Panc1 (cell line): ENCODE measurements around the gene TP53AIP1. TPM values are rescaled to one million over a fixed set of nuclear protein-coding genes. Genes with fewer than 3 reads are reported as not detected.

Experiments used
- ATAC-seq: fragments of 200-7000 bp; cut with Tn5 transposase; 2 replicates; pipeline ENCODE4 v1.9.1; 2020; ENCODE audit warnings: mild to moderate bottlenecking, moderate library complexity
- BruUV-seq: library from RNA; stranded (reverse); fragments of 400-500 nt; replicated peaks from 2 replicates; lab custom pipeline; 2021; lab: Mats Ljungman, UMichigan
- CTCF ChIA-PET: fragments of 300-600 bp; sonication (Branson Sonifier 250); formaldehyde crosslinking; loops from one replicate; lab custom pipeline; 2022; ENCODE audit warnings: antibody characterized with exemption; lab: Charles Lee
- POLR2A ChIA-PET: fragments of 300-600 bp; sonication (Branson Sonifier 250); formaldehyde crosslinking; loops from one replicate; lab custom pipeline; 2022; ENCODE audit warnings: antibody characterized with exemption; lab: Charles Lee
- DNase-seq: peaks from one replicate; pipeline ENCODE4 v3.0.0-alpha.2; 2010; ENCODE audit warnings: low read depth, low spot score
- H3K27ac ChIP-seq: 2 replicates; pipeline ENCODE4 v1.5.1; 2011; ENCODE audit warnings: mild to moderate bottlenecking, low read length, inconsistent platforms
- H3K27me3 ChIP-seq: fragments of 200-500 bp; sonication (Bioruptor generic); 2 replicates; pipeline ENCODE4 v1.6.0; 2014; ENCODE audit warnings: low read length, inconsistent platforms; ENCODE audit not compliant: control insufficient read depth, insufficient read depth
- H3K36me3 ChIP-seq: fragments of 200-500 bp; sonication (Bioruptor generic); 2 replicates; pipeline ENCODE4 v1.5.1; 2014; ENCODE audit warnings: inconsistent platforms, mild to moderate bottlenecking, low read length, moderate library complexity; ENCODE audit not compliant: control insufficient read depth, insufficient read depth
- H3K4me1 ChIP-seq: 2 replicates; pipeline ENCODE4 v1.5.1; 2011; ENCODE audit warnings: inconsistent platforms, mild to moderate bottlenecking, low read length, moderate library complexity; ENCODE audit not compliant: control insufficient read depth, insufficient read depth
- H3K4me3 ChIP-seq, 2 experiments: 2 replicates each; pipeline ENCODE4 v1.5.1; 2011 to 2012; ENCODE audit warnings: low read depth in 2 of 2, low read length in 2 of 2, mild to moderate bottlenecking in 2 of 2, inconsistent platforms in 1 of 2, moderate library complexity in 1 of 2
- H3K9me3 ChIP-seq: fragments of 200-500 bp; sonication (Bioruptor generic); 2 replicates; pipeline ENCODE4 v1.5.1; 2014; ENCODE audit warnings: low read depth, mild to moderate bottlenecking, inconsistent platforms, low read length, moderate library complexity; ENCODE audit not compliant: control insufficient read depth, insufficient read depth
- POLR2AphosphoS5 ChIP-seq: IDR thresholded peaks from 2 replicates; pipeline ENCODE4 v1.6.1; 2012; ENCODE audit warnings: mild to moderate bottlenecking, low read depth, low read length, moderate library complexity
- REST ChIP-seq, 2 experiments: IDR thresholded peaks; 2 replicates each; pipeline ENCODE4 v1.6.1; 2011 to 2012; ENCODE audit warnings: low read depth in 2 of 2, control low read depth in 1 of 2, low read length in 1 of 2, mild to moderate bottlenecking in 1 of 2, moderate library complexity in 1 of 2; ENCODE audit not compliant: insufficient read depth in 1 of 2
- SIN3A ChIP-seq: IDR thresholded peaks from 2 replicates; pipeline ENCODE4 v1.6.1; 2012; ENCODE audit warnings: low read depth, mild to moderate bottlenecking, low read length, moderate library complexity, borderline replicate concordance; ENCODE audit not compliant: insufficient read depth
- TCF7L2 ChIP-seq: IDR thresholded peaks from 2 replicates; pipeline ENCODE4 v1.6.1; 2011; ENCODE audit warnings: mild to moderate bottlenecking, low read depth, low read length, inconsistent platforms
- in situ Hi-C: cut with HindIII; loops from 2 replicates; pipeline ENCODE4 v1.10.0; 2016; ENCODE audit warnings: low sequenced_read_pairs, low pct_unique_long_range_greater_than_20kb
- intact Hi-C: fragments of 100-400 bp; cut with micrococcal nuclease; formaldehyde crosslinking; loops from one replicate; pipeline ENCODE4 v1.10.0; 2022; ENCODE audit not compliant: unreplicated experiment
- total RNA-seq: library from RNA; stranded (reverse); gene quantifications from one replicate; pipeline ENCODE4 v1.2.1, GENCODE V29; 2021; ENCODE audit not compliant: unreplicated experiment
- TF ChIP-seq, protein P1 (sequence below): fragments of 450-650 bp; IDR thresholded peaks from 2 replicates; pipeline ENCODE4 v1.5.1; 2017; ENCODE audit warnings: mild to moderate bottlenecking

The TP53AIP1 gene
- total RNA-seq, 1 experiment from 2014 or later, result 0.08 TPM

GRCh38 chr11:128929468-128929867 lies 13.2 kb downstream of the TP53AIP1 start:
- Histone ChIP-seq H3K36me3 (no peaks in the 10 kb centered on the region), H3K27ac (no peak overlapping the region), H3K9me3 (no peaks in the 10 kb centered on the region), H3K4me1 (no peaks in the 10 kb centered on the region), H3K4me3 (no peak overlapping the region), H3K27me3 (0 out of 2 replicates have a peak, but pooled peaks cover 6% of the 10 kb centered on the region)
- no TSS peak for BruUV-seq
- no peak for DNase-seq
- in situ Hi-C loops (no loop called here), intact Hi-C loops (no loop called here)
- no peak for TF ChIP-seq SIN3A
- TF ChIP-seq TCF7L2, result no peak
- TF ChIP-seq, protein P1, sequence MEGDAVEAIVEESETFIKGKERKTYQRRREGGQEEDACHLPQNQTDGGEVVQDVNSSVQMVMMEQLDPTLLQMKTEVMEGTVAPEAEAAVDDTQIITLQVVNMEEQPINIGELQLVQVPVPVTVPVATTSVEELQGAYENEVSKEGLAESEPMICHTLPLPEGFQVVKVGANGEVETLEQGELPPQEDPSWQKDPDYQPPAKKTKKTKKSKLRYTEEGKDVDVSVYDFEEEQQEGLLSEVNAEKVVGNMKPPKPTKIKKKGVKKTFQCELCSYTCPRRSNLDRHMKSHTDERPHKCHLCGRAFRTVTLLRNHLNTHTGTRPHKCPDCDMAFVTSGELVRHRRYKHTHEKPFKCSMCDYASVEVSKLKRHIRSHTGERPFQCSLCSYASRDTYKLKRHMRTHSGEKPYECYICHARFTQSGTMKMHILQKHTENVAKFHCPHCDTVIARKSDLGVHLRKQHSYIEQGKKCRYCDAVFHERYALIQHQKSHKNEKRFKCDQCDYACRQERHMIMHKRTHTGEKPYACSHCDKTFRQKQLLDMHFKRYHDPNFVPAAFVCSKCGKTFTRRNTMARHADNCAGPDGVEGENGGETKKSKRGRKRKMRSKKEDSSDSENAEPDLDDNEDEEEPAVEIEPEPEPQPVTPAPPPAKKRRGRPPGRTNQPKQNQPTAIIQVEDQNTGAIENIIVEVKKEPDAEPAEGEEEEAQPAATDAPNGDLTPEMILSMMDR, result no peak
- TF ChIP-seq REST (IDR thresholded peaks at IDR 0.05; ENCODE audit: insufficient read depth in 1 of 2, low read depth in 2 of 2, low read length in 1 of 2), result no peak
- TF ChIP-seq POLR2AphosphoS5, result no peak
- CTCF ChIA-PET, result interaction anchor here (2.1 kb wide), 1 partner anchor 44 kb away, joined by 9 read pairs; no protein-coding TSS in a partner anchor
- ATAC-seq, result no peak
- POLR2A ChIA-PET, result interaction anchor here (0.7 kb wide), 1 partner anchor 119 kb away, joined by 4 read pairs; no protein-coding TSS in a partner anchor

GRCh38 chr11:128928400-128928799 lies 14.3 kb downstream of the TP53AIP1 start:
- in situ Hi-C loops, result no loop called here
- no peak for DNase-seq
- Histone ChIP-seq H3K4me1 (no peaks in the 10 kb centered on the region), H3K9me3 (no peaks in the 10 kb centered on the region), H3K4me3 (no peak overlapping the region; a peak in 1 of 4 replicates), H3K27me3 (0 out of 2 replicates have a peak, but pooled peaks cover 6% of the 10 kb centered on the region), H3K27ac (no peak overlapping the region), H3K36me3 (no peaks in the 10 kb centered on the region)
- no peak for TF ChIP-seq TCF7L2
- CTCF ChIA-PET, result interaction anchor here (2.1 kb wide), 1 partner anchor 43 kb away, joined by 9 read pairs; no protein-coding TSS in a partner anchor
- no TSS peak for BruUV-seq
- POLR2A ChIA-PET, result interaction anchor here (0.6 to 0.7 kb wide), 2 partner anchors 17 to 219 kb away, joined by 5 to 16 read pairs; no protein-coding TSS in a partner anchor
- intact Hi-C loops, result no loop called here
- ATAC-seq, result no peak

- no peak for DNase-seq
- H3K27ac ChIP-seq, result no peak overlapping the region
- no TSS peak for BruUV-seq
- in situ Hi-C loops (no loop called here), intact Hi-C loops (no loop called here)
- TF ChIP-seq REST (IDR thresholded peaks at IDR 0.05; ENCODE audit: insufficient read depth in 1 of 2, low read depth in 2 of 2, low read length in 1 of 2) (no peak), POLR2AphosphoS5 (no peak), TCF7L2 (no peak), SIN3A (no peak)
- TF ChIP-seq, protein P1, result no peak
- ChIA-PET POLR2A (no interaction called here), CTCF (interaction anchor here (2.1 kb wide), 1 partner anchor 43 kb away, joined by 9 read pairs; no protein-coding TSS in a partner anchor)
- H3K4me1 ChIP-seq, result no peaks in the 10 kb centered on the region
- no peaks in the 10 kb centered on the region for H3K9me3 ChIP-seq
- no peak for ATAC-seq
- H3K36me3 ChIP-seq, result no peaks in the 10 kb centered on the region
- H3K4me3 ChIP-seq, result no peak overlapping the region
- 0 out of 2 replicates have a peak, but pooled peaks cover 6% of the 10 kb centered on the region for H3K27me3 ChIP-seq
Observed at GRCh38 chr11:128927683-128928336, 14.9 kb downstream of the TP53AIP1 start.
